GM10266 (cell line): ENCODE measurements around the gene RFTN1.

Experiments used
- DNase-seq: peaks from one replicate; pipeline ENCODE4 v3.0.0; 2012; ENCODE audit errors: extremely low spot score
- TF ChIP-seq, protein P1 (sequence below): IDR thresholded peaks from 2 replicates; pipeline ENCODE4 v1.5.1; 2012; ENCODE audit warnings: mild to moderate bottlenecking, low read depth; ENCODE audit not compliant: control insufficient read depth, insufficient read depth; ENCODE audit errors: missing control alignments

The RFTN1 gene

DNA sequence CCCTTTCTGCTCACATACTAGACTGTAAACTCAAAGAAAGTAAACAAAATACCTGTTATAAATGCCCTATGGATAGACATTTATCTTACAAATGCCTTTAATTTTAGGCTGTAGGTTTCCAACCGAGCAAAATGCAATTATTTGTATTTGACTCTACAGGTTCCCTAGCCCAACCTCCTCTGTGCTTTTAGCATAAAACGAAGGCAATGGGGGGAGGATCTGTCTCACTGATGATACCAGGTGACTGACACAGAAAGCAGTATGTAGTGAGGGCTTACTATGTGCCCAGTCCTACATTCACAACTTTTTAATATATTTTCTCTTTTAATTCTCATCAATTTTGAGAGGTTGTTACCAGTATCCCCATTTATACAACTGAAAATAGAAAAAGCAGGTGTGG is 161.1 kb downstream of the RFTN1 start:
- DNase-seq: no peak
- TF ChIP-seq, protein P1, sequence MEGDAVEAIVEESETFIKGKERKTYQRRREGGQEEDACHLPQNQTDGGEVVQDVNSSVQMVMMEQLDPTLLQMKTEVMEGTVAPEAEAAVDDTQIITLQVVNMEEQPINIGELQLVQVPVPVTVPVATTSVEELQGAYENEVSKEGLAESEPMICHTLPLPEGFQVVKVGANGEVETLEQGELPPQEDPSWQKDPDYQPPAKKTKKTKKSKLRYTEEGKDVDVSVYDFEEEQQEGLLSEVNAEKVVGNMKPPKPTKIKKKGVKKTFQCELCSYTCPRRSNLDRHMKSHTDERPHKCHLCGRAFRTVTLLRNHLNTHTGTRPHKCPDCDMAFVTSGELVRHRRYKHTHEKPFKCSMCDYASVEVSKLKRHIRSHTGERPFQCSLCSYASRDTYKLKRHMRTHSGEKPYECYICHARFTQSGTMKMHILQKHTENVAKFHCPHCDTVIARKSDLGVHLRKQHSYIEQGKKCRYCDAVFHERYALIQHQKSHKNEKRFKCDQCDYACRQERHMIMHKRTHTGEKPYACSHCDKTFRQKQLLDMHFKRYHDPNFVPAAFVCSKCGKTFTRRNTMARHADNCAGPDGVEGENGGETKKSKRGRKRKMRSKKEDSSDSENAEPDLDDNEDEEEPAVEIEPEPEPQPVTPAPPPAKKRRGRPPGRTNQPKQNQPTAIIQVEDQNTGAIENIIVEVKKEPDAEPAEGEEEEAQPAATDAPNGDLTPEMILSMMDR: no peak

DNA sequence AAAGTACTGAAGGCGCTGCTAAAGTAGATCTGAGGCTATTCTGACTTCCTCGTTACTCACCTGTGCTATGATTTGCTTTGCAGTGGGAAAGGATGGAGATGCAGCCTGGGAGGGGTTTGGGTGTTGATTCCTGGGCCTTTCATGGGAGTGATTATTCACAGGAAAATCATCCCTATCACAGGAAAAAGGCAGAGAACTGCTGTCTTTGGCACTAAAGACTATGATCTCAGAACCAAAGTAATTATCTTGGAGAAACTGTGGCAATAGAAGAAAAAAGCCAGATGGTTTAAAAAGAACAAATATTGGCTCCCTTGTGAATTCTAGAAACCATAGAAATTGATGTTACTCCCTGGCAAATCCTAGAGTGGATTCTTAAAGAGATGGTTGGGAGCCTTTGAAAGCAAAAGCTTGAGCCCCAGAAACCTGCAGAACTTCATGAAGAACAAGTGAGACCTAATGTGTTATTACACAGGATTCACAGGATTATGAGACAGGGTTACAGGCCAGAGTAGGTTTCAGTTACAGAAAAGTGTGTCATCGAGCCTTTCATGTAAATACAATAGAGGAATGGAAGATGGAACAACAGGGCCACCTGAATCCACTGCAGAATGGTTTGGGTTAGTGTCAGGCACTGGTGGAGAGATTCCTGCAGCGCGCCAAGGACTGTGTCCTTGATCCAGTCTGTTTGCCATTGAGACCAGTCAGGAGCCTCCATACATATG is 162.7 kb downstream of the RFTN1 start:
- TF ChIP-seq, protein P1: no peak
- no peak for DNase-seq

DNA sequence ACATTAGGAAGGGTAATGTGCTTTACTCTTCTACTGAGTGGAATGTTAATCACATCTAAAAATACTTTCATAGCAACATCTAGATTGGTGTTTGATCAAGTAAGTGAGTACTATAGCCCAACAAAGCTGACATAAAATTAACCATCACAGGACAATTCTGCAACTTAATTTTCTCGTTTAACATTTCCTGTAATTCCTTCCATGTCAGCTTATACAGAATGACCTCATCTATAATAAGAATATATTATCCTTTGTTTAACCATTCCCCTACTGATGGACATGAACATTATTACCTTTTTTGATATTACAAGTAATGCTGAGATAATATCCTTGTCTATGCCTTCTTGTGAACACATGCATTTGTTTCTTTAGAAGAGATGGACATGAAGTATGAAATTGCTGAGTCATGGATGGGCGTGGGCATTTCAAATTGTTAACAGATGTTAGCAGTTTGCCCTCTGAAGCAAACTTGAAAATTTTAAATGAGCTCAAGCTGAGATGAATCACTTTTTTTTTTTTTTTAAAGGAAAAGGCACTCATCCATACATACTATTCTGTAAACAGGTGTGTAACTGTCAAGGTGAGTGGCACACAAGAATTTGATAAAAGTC is 163.4 kb downstream of the RFTN1 start:
- TF ChIP-seq, protein P1: no peak
- DNase-seq: no peak

DNA sequence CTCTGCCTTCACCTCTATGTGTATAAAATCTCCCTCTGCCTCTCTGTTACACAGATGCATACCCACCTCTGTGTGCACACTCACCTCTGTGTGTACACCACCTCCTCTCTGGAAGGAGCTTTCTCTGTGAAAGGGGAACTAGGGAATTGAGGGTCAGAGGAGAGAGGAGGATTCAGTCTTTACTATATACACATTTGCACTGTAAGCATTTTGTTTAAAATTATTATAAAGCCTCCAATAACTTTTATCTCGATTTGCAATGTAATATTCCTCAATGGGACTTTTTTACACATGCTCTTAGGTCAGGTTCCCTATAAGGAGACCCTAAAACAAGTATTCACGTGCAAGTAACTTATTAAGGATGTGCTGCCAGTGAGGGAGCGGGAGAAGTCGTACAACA is 166.0 kb downstream of the RFTN1 start:
- TF ChIP-seq, protein P1: no peak
- DNase-seq: no peak

DNA sequence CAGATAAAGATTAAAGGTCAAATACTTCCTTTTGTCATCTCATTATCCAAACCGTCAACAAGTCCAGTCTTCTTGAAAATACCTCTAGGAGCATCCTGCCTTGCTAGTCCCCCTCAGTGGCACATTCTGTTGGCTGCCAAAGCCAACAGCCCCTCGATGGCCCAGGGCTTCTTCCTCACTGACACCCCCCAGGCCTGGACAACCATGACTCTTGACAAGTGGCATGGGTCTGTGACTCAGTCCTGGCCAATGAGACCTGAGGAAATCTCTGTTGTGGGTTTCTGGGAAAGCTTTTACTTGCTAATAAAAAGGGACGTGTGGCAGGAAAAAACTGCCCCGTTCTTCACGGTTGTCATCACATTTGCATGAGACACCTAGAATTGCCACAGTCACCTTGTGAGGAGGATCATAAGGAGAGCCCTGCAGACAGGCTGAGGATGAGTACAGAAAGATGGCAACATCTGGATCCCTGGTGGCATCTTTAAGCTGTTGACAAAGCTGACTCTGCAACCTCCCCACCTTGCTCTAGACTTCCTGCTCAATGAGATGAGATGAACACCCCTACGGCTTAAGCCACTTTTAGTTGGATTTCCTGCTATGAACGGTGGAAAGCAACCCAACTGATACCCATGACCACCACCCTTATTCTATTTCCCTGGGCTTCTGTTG is 167.0 kb downstream of the RFTN1 start:
- no peak for DNase-seq
- TF ChIP-seq, protein P1: no peak

DNA sequence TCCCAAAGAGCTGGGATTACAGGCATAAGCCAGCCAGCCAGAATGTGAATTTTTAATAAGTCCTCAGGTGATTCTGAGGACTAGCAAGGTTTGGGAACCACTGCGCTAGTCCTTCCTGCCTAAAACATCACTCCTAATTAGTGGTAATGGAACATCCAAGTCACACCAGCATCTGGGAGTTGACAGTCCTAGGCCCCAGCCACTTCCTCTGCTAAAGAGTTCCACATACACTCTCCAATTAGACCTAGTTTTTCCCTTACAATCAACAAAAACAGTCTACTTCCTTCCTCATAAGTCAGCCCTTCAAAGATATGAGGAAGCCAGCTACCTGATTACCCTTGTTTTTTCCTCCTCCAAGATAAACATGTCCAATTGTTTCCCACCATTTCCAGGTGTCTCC is 170.4 kb downstream of the RFTN1 start:
- TF ChIP-seq, protein P1: no peak
- DNase-seq: no peak

DNA sequence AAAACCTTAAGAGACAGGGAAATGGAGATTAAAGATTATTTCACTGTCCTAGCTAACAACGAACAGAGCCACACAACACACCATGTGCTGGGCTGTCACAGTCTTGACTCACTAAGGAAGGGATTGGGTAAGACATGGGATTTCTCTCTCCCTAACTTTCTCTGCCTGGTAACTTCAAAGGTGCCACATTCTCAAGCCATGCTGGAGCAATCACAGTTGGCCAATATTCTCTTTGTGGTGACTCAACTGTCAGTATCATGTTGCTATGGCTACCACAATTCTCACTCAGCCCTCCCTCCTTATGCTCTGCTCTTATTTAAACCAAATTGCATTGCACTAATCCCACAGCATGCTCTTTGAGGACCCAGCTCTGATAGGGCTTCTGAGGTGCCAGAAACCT is 174.5 kb downstream of the RFTN1 start:
- TF ChIP-seq, protein P1: no peak
- no peak for DNase-seq
